ENCODE data around the gene WDR70.

DNA sequence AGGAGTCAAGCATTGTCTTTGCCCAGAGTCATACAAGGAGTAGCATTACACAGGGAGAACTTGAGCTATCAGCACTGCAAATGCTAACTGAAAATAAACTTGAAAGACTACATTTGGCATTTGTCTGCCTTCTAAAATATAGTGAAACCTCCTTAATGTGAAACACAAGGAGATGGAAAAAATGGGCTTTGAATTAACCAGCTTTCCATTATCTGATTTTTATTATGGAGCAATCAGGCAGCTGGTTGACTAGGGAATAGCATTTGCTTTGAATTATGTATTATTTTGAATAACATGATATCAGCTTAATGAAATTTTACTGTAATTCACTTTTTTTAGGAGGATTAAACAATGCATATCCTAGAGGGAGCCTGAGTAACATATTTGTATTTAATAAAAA, 329.9 kb downstream of the WDR70 start:
- TF ChIP-seq CTCF (IDR thresholded peaks at IDR 0.05), result no peak
- TF ChIP-seq POLR2A (IDR thresholded peaks at IDR 0.05), result no peak

All from uterus (tissue), 2 donors.